HEK293T (cell line): Measurements from ENCODE around the gene CHRM4.

ENCODE experiments used
- ARNT ChIP-seq: fragments of 450-650 bp; IDR thresholded peaks from 2 replicates; pipeline ENCODE4 v1.6.1; 2017; ENCODE audit warnings: mild to moderate bottlenecking
- BHLHE40 ChIP-seq: fragments of 450-650 bp; IDR thresholded peaks from 2 replicates; pipeline ENCODE4 v1.6.1; 2016; ENCODE audit warnings: mild to moderate bottlenecking, moderate library complexity, borderline replicate concordance
- ELF4 ChIP-seq: fragments of 450-650 bp; IDR thresholded peaks from 2 replicates; pipeline ENCODE4 v1.6.1; 2017; ENCODE audit warnings: antibody characterized with exemption
- FOXA1 ChIP-seq: fragments of 450-650 bp; IDR thresholded peaks from 2 replicates; pipeline ENCODE4 v1.6.1; 2016; ENCODE audit warnings: mild to moderate bottlenecking
- FOXK2 ChIP-seq: fragments of 450-650 bp; IDR thresholded peaks from 2 replicates; pipeline ENCODE4 v1.6.1; 2016; ENCODE audit warnings: mild to moderate bottlenecking
- FOXM1 ChIP-seq: fragments of 450-650 bp; IDR thresholded peaks from 2 replicates; pipeline ENCODE4 v1.6.1; 2017; ENCODE audit warnings: mild to moderate bottlenecking, borderline replicate concordance
- HDGF ChIP-seq: fragments of 450-650 bp; IDR thresholded peaks from 2 replicates; pipeline ENCODE4 v1.6.1; 2017; ENCODE audit warnings: antibody characterized with exemption, borderline replicate concordance
- L3MBTL2 ChIP-seq: fragments of 450-650 bp; conservative IDR thresholded peaks from 2 replicates; pipeline ENCODE4 v1.6.1; 2016; ENCODE audit warnings: mild to moderate bottlenecking
- NFRKB ChIP-seq: fragments of 450-650 bp; IDR thresholded peaks from 2 replicates; pipeline ENCODE4 v1.6.1; 2016; ENCODE audit warnings: mild to moderate bottlenecking, moderate library complexity
- PKNOX1 ChIP-seq: fragments of 450-650 bp; IDR thresholded peaks from 2 replicates; pipeline ENCODE4 v1.6.1; 2016
- SP1 ChIP-seq: fragments of 450-650 bp; IDR thresholded peaks from 2 replicates; pipeline ENCODE4 v1.6.1; 2017
- ZNF384 ChIP-seq: fragments of 450-650 bp; IDR thresholded peaks from 2 replicates; pipeline ENCODE4 v1.6.1; 2016

- TF ChIP-seq SP1 (no peak), BHLHE40 (no peak), L3MBTL2 (no peak), ZNF384 (no peak), PKNOX1 (no peak), ARNT (no peak), FOXM1 (no peak), ELF4 (no peak), FOXK2 (no peak), HDGF (no peak), NFRKB (no peak), FOXA1 (no peak)
These were observed 34.6 kb downstream of the CHRM4 start for GRCh38 chr11:46356924-46357482.
